Measurements from ENCODE around the gene JPH4. TPM values are rescaled to one million over a fixed set of nuclear protein-coding genes. Genes with fewer than 3 reads are reported as not detected.

The JPH4 gene
- total and polyA plus RNA-seq, 2 donors (not counting 1 experiment from before 2014, with no cell fraction given), result not detected

- Histone ChIP-seq H3K4me2 (ENCODE audit: extremely low read depth, insufficient read depth, low read length) (no peak overlapping the region), H3K9ac (ENCODE audit: insufficient read depth, low read length) (no peak overlapping the region), H3K27ac (ENCODE audit: insufficient read depth, low read length) (no peak overlapping the region), H3K27me3 (ENCODE audit: control insufficient read depth, insufficient read depth, low read length) (no peaks in the 10 kb centered on the region), H3K4me3 (replicated peaks in 1 of 4; ENCODE audit: control extremely low read depth in 1 of 4, insufficient read depth in 1 of 4, low read depth in 3 of 4, low read length in 4 of 4) (peak overlapping the region in 1 of 4 experiments; percentile 96), H3K4me1 (ENCODE audit: control insufficient read depth, extremely low read depth, insufficient read depth, low read length) (peaks cover 4% of the 10 kb centered on the region), H2AFZ (ENCODE audit: low read length) (no peak overlapping the region), H4K20me1 (ENCODE audit: control insufficient read depth, extremely low read depth, insufficient read depth, low read length) (no peaks in the 10 kb centered on the region), H3K79me2 (ENCODE audit: control insufficient read depth, insufficient read depth, low read length) (peaks cover 7% of the 10 kb centered on the region), H3K9me3 (ENCODE audit: control insufficient read depth, insufficient read depth, low read depth, low read length) (no peaks in the 10 kb centered on the region), H3K36me3 (ENCODE audit: control insufficient read depth, insufficient read depth, low read length) (no peaks in the 10 kb centered on the region)
- DNase-seq (ENCODE audit: low read depth in 2 of 2), result no peak
- TF ChIP-seq CTCF (conservative IDR thresholded peaks at IDR 0.05 in 1 of 2, IDR thresholded peaks at IDR 0.05 in 1 of 2; ENCODE audit: low read depth in 1 of 2, low read length in 2 of 2), result no peak
- TF ChIP-seq EZH2 (IDR thresholded peaks at IDR 0.05; ENCODE audit: low read length, missing control alignments), result no peak
Measured at GRCh38 chr14:23557521-23557920, 21.1 kb downstream of the JPH4 start.

- Histone ChIP-seq H3K4me2 (ENCODE audit: extremely low read depth, insufficient read depth, low read length) (peak overlapping the region; percentile 82), H3K4me1 (ENCODE audit: control insufficient read depth, extremely low read depth, insufficient read depth, low read length) (peaks cover 4% of the 10 kb centered on the region), H4K20me1 (ENCODE audit: control insufficient read depth, extremely low read depth, insufficient read depth, low read length) (no peaks in the 10 kb centered on the region), H3K9me3 (ENCODE audit: control insufficient read depth, insufficient read depth, low read depth, low read length) (no peaks in the 10 kb centered on the region), H3K9ac (ENCODE audit: insufficient read depth, low read length) (peak overlapping the region; percentile 73), H3K79me2 (ENCODE audit: control insufficient read depth, insufficient read depth, low read length) (peaks cover 7% of the 10 kb centered on the region), H2AFZ (ENCODE audit: low read length) (peak overlapping the region; percentile 85), H3K36me3 (ENCODE audit: control insufficient read depth, insufficient read depth, low read length) (no peaks in the 10 kb centered on the region), H3K27ac (ENCODE audit: insufficient read depth, low read length) (peak overlapping the region; percentile 79), H3K27me3 (ENCODE audit: control insufficient read depth, insufficient read depth, low read length) (no peaks in the 10 kb centered on the region), H3K4me3 (replicated peaks in 1 of 4; ENCODE audit: control extremely low read depth in 1 of 4, insufficient read depth in 1 of 4, low read depth in 3 of 4, low read length in 4 of 4) (peak overlapping the region; percentile 67 to 96 (median 93))
- DNase-seq (ENCODE audit: low read depth in 2 of 2), result no peak
- TF ChIP-seq EZH2 (IDR thresholded peaks at IDR 0.05; ENCODE audit: low read length, missing control alignments) (no peak), CTCF (conservative IDR thresholded peaks at IDR 0.05 in 1 of 2, IDR thresholded peaks at IDR 0.05 in 1 of 2; ENCODE audit: low read depth in 1 of 2, low read length in 2 of 2) (no peak)
Measured at GRCh38 chr14:23556700-23557440, 21.7 kb downstream of the JPH4 start.

- peak within 1 kb of the TSS; percentile 67 to 96 (median 93) for H3K4me3 ChIP-seq (replicated peaks in 1 of 4; ENCODE audit: control extremely low read depth in 1 of 4, insufficient read depth in 1 of 4, low read depth in 3 of 4, low read length in 4 of 4)
Measured at GRCh38 chr14:23555882-23556699, 22.5 kb downstream of the JPH4 start, which contains the start of gene THTPA. Gene THTPA (plus strand): TSS chr14:23556271. CDS start chr14:23556758, 487 bp downstream.

More at GRCh38 chr14:23555882-23556699, 22.5 kb downstream of the JPH4 start, which contains the start of gene THTPA:
- H2AFZ ChIP-seq (ENCODE audit: low read length), result peak within 1 kb of the TSS; percentile 85
- H3K27me3 ChIP-seq (ENCODE audit: control insufficient read depth, insufficient read depth, low read length), result no peaks in the 10 kb centered on the region
- peak within 1 kb of the TSS; percentile 79 for H3K27ac ChIP-seq (ENCODE audit: insufficient read depth, low read length)
- DNase-seq (ENCODE audit: low read depth in 2 of 2), result peak; percentile 85 to 87
- H3K4me2 ChIP-seq (ENCODE audit: extremely low read depth, insufficient read depth, low read length), result peak within 1 kb of the TSS; percentile 82
- TF ChIP-seq EZH2 (IDR thresholded peaks at IDR 0.05; ENCODE audit: low read length, missing control alignments), result no peak
- TF ChIP-seq CTCF (conservative IDR thresholded peaks at IDR 0.05 in 1 of 2, IDR thresholded peaks at IDR 0.05 in 1 of 2; ENCODE audit: low read depth in 1 of 2, low read length in 2 of 2), result no peak
- H3K4me1 ChIP-seq (ENCODE audit: control insufficient read depth, extremely low read depth, insufficient read depth, low read length), result peaks cover 4% of the 10 kb centered on the region
- H3K36me3 ChIP-seq (ENCODE audit: control insufficient read depth, insufficient read depth, low read length), result no peaks in the 10 kb centered on the region
- H4K20me1 ChIP-seq (ENCODE audit: control insufficient read depth, extremely low read depth, insufficient read depth, low read length), result no peaks in the 10 kb centered on the region
- H3K79me2 ChIP-seq (ENCODE audit: control insufficient read depth, insufficient read depth, low read length), result peaks cover 7% of the 10 kb centered on the region
- peak within 1 kb of the TSS; percentile 73 for H3K9ac ChIP-seq (ENCODE audit: insufficient read depth, low read length)
- H3K9me3 ChIP-seq (ENCODE audit: control insufficient read depth, insufficient read depth, low read depth, low read length), result no peaks in the 10 kb centered on the region
